Measurements from ENCODE around the gene DHRS4. TPM values are rescaled to one million over a fixed set of nuclear protein-coding genes. Genes with fewer than 3 reads are reported as not detected.

DHRS4 gene
- polyA plus RNA-seq, 1 donor from 2014 or later: 7.8 TPM

Other genes starting within 250 kb of the DHRS4 start
- gene DHRS4L2, start 35.2 kb downstream of the DHRS4 start, polyA plus RNA-seq: 1.9 and 3.0 TPM in 2 replicates
- 43.6 and 49.3 TPM in 2 replicates for gene CARMIL3, start 98.2 kb downstream of the DHRS4 start, polyA plus RNA-seq
- gene CPNE6, start 117.8 kb downstream of the DHRS4 start, polyA plus RNA-seq: 2.3 and 4.1 TPM in 2 replicates
- gene PCK2, start 140.5 kb downstream of the DHRS4 start, polyA plus RNA-seq: 0.20 and 1.2 TPM in 2 replicates
- gene DCAF11, start 161.0 kb downstream of the DHRS4 start, polyA plus RNA-seq: 74.5 and 106 TPM in 2 replicates
- gene NRL, start 161.2 kb downstream of the DHRS4 start, polyA plus RNA-seq: 9.5 TPM in 2 replicates
- gene FITM1, start 176.9 kb downstream of the DHRS4 start, polyA plus RNA-seq: 0.62 and 0.88 TPM in 2 replicates
- 39.5 and 55.8 TPM in 2 replicates for gene PSME1, start 182.4 kb downstream of the DHRS4 start, polyA plus RNA-seq
- 45.1 and 54.6 TPM in 2 replicates for gene EMC9, start 187.8 kb downstream of the DHRS4 start, polyA plus RNA-seq
- 69.1 and 73.3 TPM in 2 replicates for gene PSME2, start 192.8 kb downstream of the DHRS4 start, polyA plus RNA-seq
- gene RNF31, start 193.7 kb downstream of the DHRS4 start, polyA plus RNA-seq: 69.6 and 98.7 TPM in 2 replicates
- 5.9 and 19.6 TPM in 2 replicates for gene IRF9, start 207.5 kb downstream of the DHRS4 start, polyA plus RNA-seq
- gene REC8, start 218.3 kb downstream of the DHRS4 start, polyA plus RNA-seq: 18.5 and 22.8 TPM in 2 replicates
- 9.2 and 13.4 TPM in 2 replicates for gene IPO4, start 235.0 kb downstream of the DHRS4 start, polyA plus RNA-seq
- 25.1 and 34.2 TPM in 2 replicates for gene TM9SF1, start 241.7 kb downstream of the DHRS4 start, polyA plus RNA-seq

Measured in neural cell (in vitro differentiated cells).